Activated T-helper 2 cell treated with anti-CD3 and anti-CD28 coated beads, Interferon-gamma antibody, Interleukin-2, Interleukin-4, amounts not matched to agents 10 μg/mL and 5 μg/mL and 100 μg/mL, durations not matched to agents 14 hours and 24 hours and 36 hours (primary cell): ENCODE results near the gene IL10. TPM values are rescaled to one million over a fixed set of nuclear protein-coding genes. Genes with fewer than 3 reads are reported as not detected.

Source experiments
- DNase-seq: peaks from one replicate; pipeline ENCODE4 v3.0.0; 2021; ENCODE audit warnings: low spot score
- H3K27ac Mint-ChIP-seq: one replicate; pipeline ENCODE4 v1.8.0; 2021; ENCODE audit warnings: mixed read lengths
- H3K27me3 Mint-ChIP-seq: one replicate; pipeline ENCODE4 v1.8.0; 2021; ENCODE audit warnings: low read depth, mixed read lengths
- H3K36me3 Mint-ChIP-seq: one replicate; pipeline ENCODE4 v1.8.0; 2021; ENCODE audit warnings: low read depth, mixed read lengths
- H3K4me1 Mint-ChIP-seq: one replicate; pipeline ENCODE4 v1.8.0; 2021; ENCODE audit warnings: low read depth, mixed read lengths
- H3K4me3 Mint-ChIP-seq: one replicate; pipeline ENCODE4 v1.8.0; 2021; ENCODE audit warnings: low read depth, mild to moderate bottlenecking, moderate library complexity, mixed read lengths
- H3K9me3 Mint-ChIP-seq: one replicate; pipeline ENCODE4 v1.8.0; 2021; ENCODE audit warnings: mixed read lengths
- intact Hi-C: fragments of 100-400 bp; cut with micrococcal nuclease; formaldehyde crosslinking; loops from one replicate; pipeline ENCODE4 v1.15.1; 2023
- total RNA-seq: library from RNA; stranded (reverse); gene quantifications from 2 replicates; pipeline ENCODE4 v1.2.3, GENCODE V29; 2022

Gene IL10
- total RNA-seq, 1 donor from 2014 or later, result 5.8 TPM

DNA sequence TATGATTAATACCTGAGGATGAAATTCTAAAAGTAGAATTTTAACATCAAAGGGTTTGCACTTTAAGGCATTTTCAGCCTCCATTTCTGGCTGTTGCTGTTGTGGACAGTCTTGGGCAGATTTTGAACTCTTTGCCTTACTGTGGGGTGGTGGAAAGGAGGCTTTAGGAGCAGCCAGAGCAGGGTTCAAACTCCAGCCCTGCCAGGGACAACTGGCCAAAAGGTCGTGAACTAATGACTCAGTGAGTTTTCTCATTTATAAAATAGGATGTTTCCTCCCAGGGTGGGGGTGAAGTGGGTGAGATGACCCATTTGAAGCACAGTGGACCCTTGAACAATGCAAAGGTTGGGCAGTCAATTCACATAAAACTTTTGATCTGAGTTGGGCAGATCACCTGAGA, 50.8 kb downstream of the IL10 start:
- no peak for DNase-seq
- no peak overlapping the region for H3K27ac Mint-ChIP-seq
- intact Hi-C loops, result loop anchor here (2.0 kb wide), 1 partner anchor 17 kb away; no protein-coding TSS in a partner anchor
- no peak overlapping the region for H3K4me3 Mint-ChIP-seq
- H3K27me3 Mint-ChIP-seq, result no peaks in the 10 kb centered on the region
- H3K4me1 Mint-ChIP-seq, result peaks cover 63% of the 10 kb centered on the region
- H3K36me3 Mint-ChIP-seq, result no peaks in the 10 kb centered on the region
- no peaks in the 10 kb centered on the region for H3K9me3 Mint-ChIP-seq

DNA sequence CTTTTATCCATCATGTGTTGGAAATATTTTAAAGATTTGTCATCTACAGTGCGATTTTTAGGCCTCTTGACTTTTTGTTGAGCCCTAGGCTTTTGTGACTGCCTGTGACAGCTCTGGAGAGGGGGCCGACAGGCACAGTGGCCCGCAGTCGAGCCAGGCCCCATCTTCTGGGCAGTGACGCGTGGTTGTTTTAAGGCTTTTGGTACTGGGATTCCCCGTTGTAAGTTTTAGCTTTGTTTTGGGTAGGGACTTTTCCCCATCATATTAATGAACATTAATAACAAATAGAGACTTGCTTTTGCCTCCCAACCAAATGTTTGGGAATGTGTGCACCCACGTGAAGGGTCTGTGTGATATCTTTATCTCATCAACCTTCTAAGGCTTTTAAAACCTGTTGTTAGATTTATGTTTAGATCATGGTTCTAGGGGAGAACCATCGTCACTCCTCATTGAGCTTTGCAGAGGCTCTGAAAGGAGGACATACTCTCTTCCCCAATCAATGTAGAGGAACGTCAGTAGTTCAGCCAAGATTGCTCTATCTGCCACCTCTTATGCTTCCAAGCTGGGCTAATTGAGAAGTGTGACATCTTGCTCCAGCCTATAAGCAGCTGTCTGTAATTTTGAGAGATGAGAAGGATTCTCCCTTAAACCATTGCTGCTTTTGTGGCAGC, 53.0 kb downstream of the IL10 start:
- Mint-ChIP-seq H3K9me3 (no peaks in the 10 kb centered on the region), H3K27me3 (no peaks in the 10 kb centered on the region), H3K27ac (no peak overlapping the region), H3K4me1 (peaks cover 63% of the 10 kb centered on the region), H3K4me3 (no peak overlapping the region), H3K36me3 (no peaks in the 10 kb centered on the region)
- intact Hi-C loops, result loop anchor here (10.0 kb wide), 1 partner anchor 55 kb away; no protein-coding TSS in a partner anchor
- DNase-seq, result no peak

DNA sequence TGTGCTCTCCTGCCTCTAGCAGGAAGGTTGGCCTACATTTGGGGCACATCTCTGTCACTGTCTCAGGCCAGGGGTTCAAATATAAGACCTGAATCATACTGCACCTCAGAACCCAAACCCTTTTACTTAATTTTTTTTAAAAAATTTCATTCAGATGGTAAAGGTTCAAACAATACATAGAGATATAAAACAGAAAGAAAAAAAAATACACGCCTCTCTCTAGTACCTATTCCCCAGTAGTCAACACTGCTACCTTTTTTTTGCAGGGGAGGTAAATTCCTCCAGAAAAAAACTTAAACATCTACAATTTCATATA, 54.7 kb downstream of the IL10 start:
- intact Hi-C loops, result loop anchor here (1.0 to 10.0 kb wide), 3 partner anchors 14 to 53 kb away; no protein-coding TSS in a partner anchor
- Mint-ChIP-seq H3K27me3 (no peaks in the 10 kb centered on the region), H3K9me3 (no peaks in the 10 kb centered on the region), H3K36me3 (peaks cover 4% of the 10 kb centered on the region), H3K4me1 (peaks cover 71% of the 10 kb centered on the region), H3K27ac (peak overlapping the region; percentile 83), H3K4me3 (no peak overlapping the region)
- no peak for DNase-seq

Other genes with a start within 250 kb of the IL10 start
- gene EIF2D, start 160.0 kb downstream of the IL10 start, total RNA-seq, result 72.7 and 73.3 TPM in 2 replicates
- 12.1 and 13.0 TPM in 2 replicates for gene DYRK3, start 137.0 kb downstream of the IL10 start, total RNA-seq
- 92.3 and 98.8 TPM in 2 replicates for gene MAPKAPK2, start 87.6 kb downstream of the IL10 start, total RNA-seq
- gene IL19, start 1.7 kb downstream of the IL10 start, total RNA-seq, result not detected in 2 replicates
- not detected in 2 replicates for gene IL20, start 93.1 kb upstream of the IL10 start, total RNA-seq
- 3.1 and 3.4 TPM in 2 replicates for gene IL24, start 124.9 kb upstream of the IL10 start, total RNA-seq
- 14.1 and 16.7 TPM in 2 replicates for gene FCMR, start 149.4 kb upstream of the IL10 start, total RNA-seq
- not detected in 2 replicates for gene PIGR, start 174.0 kb upstream of the IL10 start, total RNA-seq
- gene FCAMR, start 198.0 kb upstream of the IL10 start, total RNA-seq, result not detected in 2 replicates